Measurements from ENCODE around the gene TIMP1.

Gene TIMP1

GRCh38 chrX:47574076-47574546 is 8.1 kb upstream of the TIMP1 start:
- H3K9me3 ChIP-seq (ENCODE audit: control insufficient read depth in 2 of 2, low read length in 2 of 2): no peaks in the 10 kb centered on the region
- H3K4me3 ChIP-seq (ENCODE audit: low read length in 2 of 2): peak overlapping the region in 1 of 2 donors; percentile 40
- H3K27me3 ChIP-seq (ENCODE audit: control insufficient read depth in 1 of 2, insufficient read depth in 2 of 2, low read length in 2 of 2): peaks cover 0 to 17% of the 10 kb centered on the region in 2 donors
- peaks cover 2 to 12% of the 10 kb centered on the region in 2 donors for H3K36me3 ChIP-seq (ENCODE audit: control insufficient read depth in 2 of 2, insufficient read depth in 2 of 2, low read length in 2 of 2)
- no peak overlapping the region for H3K9ac ChIP-seq (ENCODE audit: low read length in 2 of 2)
- peaks cover 15% of the 10 kb centered on the region for H3K4me1 ChIP-seq (ENCODE audit: control insufficient read depth, insufficient read depth, low read length)
- no peak overlapping the region for H3K27ac ChIP-seq (ENCODE audit: low read length)

GRCh38 chrX:47574547-47575301 is 7.5 kb upstream of the TIMP1 start:
- peaks cover 15% of the 10 kb centered on the region for H3K4me1 ChIP-seq (ENCODE audit: control insufficient read depth, insufficient read depth, low read length)
- no peak overlapping the region for H3K4me3 ChIP-seq (ENCODE audit: low read length in 2 of 2)
- H3K27ac ChIP-seq (ENCODE audit: low read length): no peak overlapping the region
- peaks cover 0 to 17% of the 10 kb centered on the region in 2 donors for H3K27me3 ChIP-seq (ENCODE audit: control insufficient read depth in 1 of 2, insufficient read depth in 2 of 2, low read length in 2 of 2)
- peaks cover 0 to 8% of the 10 kb centered on the region in 2 donors for H3K36me3 ChIP-seq (ENCODE audit: control insufficient read depth in 2 of 2, insufficient read depth in 2 of 2, low read length in 2 of 2)
- H3K9me3 ChIP-seq (ENCODE audit: control insufficient read depth in 2 of 2, low read length in 2 of 2): no peaks in the 10 kb centered on the region
- no peak overlapping the region for H3K9ac ChIP-seq (ENCODE audit: low read length in 2 of 2)

- H3K27me3 ChIP-seq (ENCODE audit: control insufficient read depth in 1 of 2, insufficient read depth in 2 of 2, low read length in 2 of 2): peaks cover 0 to 14% of the 10 kb centered on the region in 2 donors
- H3K9ac ChIP-seq (ENCODE audit: low read length in 2 of 2): no peak overlapping the region
- no peaks in the 10 kb centered on the region for H3K9me3 ChIP-seq (ENCODE audit: control insufficient read depth in 2 of 2, low read length in 2 of 2)
- H3K4me1 ChIP-seq (ENCODE audit: control insufficient read depth, insufficient read depth, low read length): peaks cover 15% of the 10 kb centered on the region
- no peak overlapping the region for H3K4me3 ChIP-seq (ENCODE audit: low read length in 2 of 2)
- no peak overlapping the region for H3K27ac ChIP-seq (ENCODE audit: low read length)
- peaks cover 0 to 4% of the 10 kb centered on the region in 2 donors for H3K36me3 ChIP-seq (ENCODE audit: control insufficient read depth in 2 of 2, insufficient read depth in 2 of 2, low read length in 2 of 2)
Observed at GRCh38 chrX:47576021-47576898, 6.0 kb upstream of the TIMP1 start.

GRCh38 chrX:47577424-47577823 is 4.8 kb upstream of the TIMP1 start:
- Histone ChIP-seq H3K27me3 (ENCODE audit: control insufficient read depth in 1 of 2, insufficient read depth in 2 of 2, low read length in 2 of 2) (peaks cover 0 to 11% of the 10 kb centered on the region in 2 donors), H3K27ac (ENCODE audit: low read length) (no peak overlapping the region), H3K36me3 (ENCODE audit: control insufficient read depth in 2 of 2, insufficient read depth in 2 of 2, low read length in 2 of 2) (no peaks in the 10 kb centered on the region), H3K9ac (ENCODE audit: low read length in 2 of 2) (no peak overlapping the region), H3K9me3 (ENCODE audit: control insufficient read depth in 2 of 2, low read length in 2 of 2) (no peaks in the 10 kb centered on the region), H3K4me3 (ENCODE audit: low read length in 2 of 2) (no peak overlapping the region), H3K4me1 (ENCODE audit: control insufficient read depth, insufficient read depth, low read length) (peaks cover 19% of the 10 kb centered on the region)

- H3K27ac ChIP-seq (ENCODE audit: low read length): no peak overlapping the region
- no peak overlapping the region for H3K9ac ChIP-seq (ENCODE audit: low read length in 2 of 2)
- H3K9me3 ChIP-seq (ENCODE audit: control insufficient read depth in 2 of 2, low read length in 2 of 2): no peaks in the 10 kb centered on the region
- H3K36me3 ChIP-seq (ENCODE audit: control insufficient read depth in 2 of 2, insufficient read depth in 2 of 2, low read length in 2 of 2): no peaks in the 10 kb centered on the region
- H3K4me1 ChIP-seq (ENCODE audit: control insufficient read depth, insufficient read depth, low read length): peaks cover 16% of the 10 kb centered on the region
- peaks cover 0 to 10% of the 10 kb centered on the region in 2 donors for H3K27me3 ChIP-seq (ENCODE audit: control insufficient read depth in 1 of 2, insufficient read depth in 2 of 2, low read length in 2 of 2)
- no peak overlapping the region for H3K4me3 ChIP-seq (ENCODE audit: low read length in 2 of 2)
Observed at GRCh38 chrX:47577901-47578300, 4.3 kb upstream of the TIMP1 start.

DNA sequence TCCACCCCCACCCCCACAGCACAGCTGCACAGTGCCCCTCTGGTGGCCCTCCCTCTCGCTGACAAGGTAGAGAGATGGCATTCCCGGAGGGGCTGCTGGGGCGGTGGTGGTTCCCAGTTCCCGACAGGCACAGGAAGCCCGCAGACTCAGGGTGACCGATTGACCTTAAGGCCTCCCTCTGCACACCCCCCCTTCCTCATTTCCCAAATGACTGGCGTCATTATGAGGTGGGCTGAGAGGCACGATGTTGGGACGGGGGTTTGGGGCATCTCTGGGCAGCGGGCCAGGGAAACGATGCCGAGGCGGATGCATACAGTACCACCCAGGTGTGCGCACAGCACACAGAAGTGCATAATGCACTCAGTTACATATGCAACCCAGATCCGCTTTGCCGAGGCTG is 3.5 kb upstream of the TIMP1 start:
- H3K27me3 ChIP-seq (ENCODE audit: control insufficient read depth in 1 of 2, insufficient read depth in 2 of 2, low read length in 2 of 2): peaks cover 0 to 6% of the 10 kb centered on the region in 2 donors
- H3K9ac ChIP-seq (ENCODE audit: low read length in 2 of 2): no peak overlapping the region
- no peaks in the 10 kb centered on the region for H3K9me3 ChIP-seq (ENCODE audit: control insufficient read depth in 2 of 2, low read length in 2 of 2)
- peaks cover 13% of the 10 kb centered on the region for H3K4me1 ChIP-seq (ENCODE audit: control insufficient read depth, insufficient read depth, low read length)
- H3K27ac ChIP-seq (ENCODE audit: low read length): no peak overlapping the region
- no peaks in the 10 kb centered on the region for H3K36me3 ChIP-seq (ENCODE audit: control insufficient read depth in 2 of 2, insufficient read depth in 2 of 2, low read length in 2 of 2)
- no peak overlapping the region for H3K4me3 ChIP-seq (ENCODE audit: low read length in 2 of 2)

DNA sequence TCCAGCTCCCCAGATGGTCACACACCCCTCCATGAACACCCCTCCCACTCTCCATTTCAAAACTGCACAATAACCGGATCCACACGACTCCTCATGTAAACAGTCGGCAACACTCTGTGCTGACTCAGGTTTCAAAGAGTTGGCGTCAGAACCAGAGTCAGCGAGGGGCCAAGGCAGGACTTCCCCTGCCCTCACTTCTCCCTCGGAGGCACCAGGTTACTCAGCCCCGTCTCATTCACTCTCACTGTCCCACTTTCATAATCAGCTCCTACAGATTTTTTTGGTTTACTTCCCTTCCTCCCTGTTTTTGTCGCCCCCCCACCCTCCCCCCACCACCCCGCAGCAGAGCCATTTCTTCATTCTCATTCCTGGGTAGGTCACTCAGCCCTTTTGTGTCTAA is 2.7 kb upstream of the TIMP1 start:
- Histone ChIP-seq H3K9me3 (ENCODE audit: control insufficient read depth in 2 of 2, low read length in 2 of 2) (no peaks in the 10 kb centered on the region), H3K9ac (ENCODE audit: low read length in 2 of 2) (no peak overlapping the region), H3K4me1 (ENCODE audit: control insufficient read depth, insufficient read depth, low read length) (peaks cover 8% of the 10 kb centered on the region), H3K36me3 (ENCODE audit: control insufficient read depth in 2 of 2, insufficient read depth in 2 of 2, low read length in 2 of 2) (no peaks in the 10 kb centered on the region), H3K27ac (ENCODE audit: low read length) (no peak overlapping the region), H3K27me3 (ENCODE audit: control insufficient read depth in 1 of 2, insufficient read depth in 2 of 2, low read length in 2 of 2) (peaks cover 0 to 6% of the 10 kb centered on the region in 2 donors), H3K4me3 (ENCODE audit: low read length in 2 of 2) (no peak overlapping the region)

DNA sequence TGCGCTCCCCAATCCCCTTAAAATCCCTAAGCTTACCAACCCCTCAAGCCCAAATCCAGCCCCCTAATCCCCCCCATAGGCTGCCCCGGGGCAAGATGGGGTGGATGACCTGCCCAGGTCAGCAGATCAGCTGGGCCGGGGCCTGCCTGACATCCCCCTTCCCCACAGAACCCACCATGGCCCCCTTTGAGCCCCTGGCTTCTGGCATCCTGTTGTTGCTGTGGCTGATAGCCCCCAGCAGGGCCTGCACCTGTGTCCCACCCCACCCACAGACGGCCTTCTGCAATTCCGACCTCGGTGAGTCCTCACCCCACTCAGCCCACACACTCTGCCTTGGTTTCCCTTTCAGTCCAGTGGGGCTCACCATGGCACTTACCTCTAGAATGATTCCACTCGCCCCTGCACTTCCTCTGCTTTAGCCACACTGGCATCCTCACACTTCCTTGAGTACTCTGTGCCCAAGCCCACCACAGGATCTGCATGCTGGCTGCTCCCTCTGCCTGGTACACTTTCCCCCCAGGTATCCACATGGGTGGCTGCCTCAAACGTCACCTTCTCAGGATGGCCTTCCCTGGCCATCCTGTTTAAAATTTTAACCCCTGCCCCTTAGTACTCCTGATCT is 1.1 kb downstream of the TIMP1 start:
- H3K27me3 ChIP-seq (ENCODE audit: control insufficient read depth in 1 of 2, insufficient read depth in 2 of 2, low read length in 2 of 2): peaks cover 0 to 4% of the 10 kb centered on the region in 2 donors
- H3K4me3 ChIP-seq (ENCODE audit: low read length in 2 of 2): peak overlapping the region; percentile 8 to 35
- peaks cover 0 to 2% of the 10 kb centered on the region in 2 donors for H3K36me3 ChIP-seq (ENCODE audit: control insufficient read depth in 2 of 2, insufficient read depth in 2 of 2, low read length in 2 of 2)
- peak overlapping the region; percentile 66 for H3K27ac ChIP-seq (ENCODE audit: low read length)
- H3K9ac ChIP-seq (ENCODE audit: low read length in 2 of 2): peak overlapping the region in 1 of 2 donors; percentile 85
- H3K9me3 ChIP-seq (ENCODE audit: control insufficient read depth in 2 of 2, low read length in 2 of 2): no peaks in the 10 kb centered on the region
- H3K4me1 ChIP-seq (ENCODE audit: control insufficient read depth, insufficient read depth, low read length): peaks cover 11% of the 10 kb centered on the region

DNA sequence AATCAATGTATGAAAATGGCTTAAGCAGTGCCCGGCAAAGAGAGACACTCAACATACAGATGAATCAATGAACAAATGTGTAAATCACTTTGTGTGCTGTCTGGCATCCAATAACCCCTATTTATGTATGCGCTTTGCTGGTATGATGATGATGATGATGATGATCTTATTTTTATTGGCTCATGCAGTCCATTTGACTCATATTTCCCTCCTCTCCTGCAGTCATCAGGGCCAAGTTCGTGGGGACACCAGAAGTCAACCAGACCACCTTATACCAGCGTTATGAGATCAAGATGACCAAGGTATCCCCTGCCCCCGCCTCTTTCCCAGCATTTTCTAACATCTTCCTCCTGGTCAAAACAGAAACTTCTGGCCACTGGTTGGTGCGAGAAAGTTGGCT is 2.5 kb downstream of the TIMP1 start:
- Histone ChIP-seq H3K4me3 (ENCODE audit: low read length in 2 of 2) (no peak overlapping the region), H3K36me3 (ENCODE audit: control insufficient read depth in 2 of 2, insufficient read depth in 2 of 2, low read length in 2 of 2) (peaks cover 0 to 2% of the 10 kb centered on the region in 2 donors), H3K9me3 (ENCODE audit: control insufficient read depth in 2 of 2, low read length in 2 of 2) (no peaks in the 10 kb centered on the region), H3K27ac (ENCODE audit: low read length) (no peak overlapping the region), H3K4me1 (ENCODE audit: control insufficient read depth, insufficient read depth, low read length) (peaks cover 11% of the 10 kb centered on the region), H3K9ac (ENCODE audit: low read length in 2 of 2) (no peak overlapping the region), H3K27me3 (ENCODE audit: control insufficient read depth in 1 of 2, insufficient read depth in 2 of 2, low read length in 2 of 2) (peaks cover 0 to 5% of the 10 kb centered on the region in 2 donors)

GRCh38 chrX:47585273-47585672 is 3.0 kb downstream of the TIMP1 start:
- peaks cover 0 to 5% of the 10 kb centered on the region in 2 donors for H3K27me3 ChIP-seq (ENCODE audit: control insufficient read depth in 1 of 2, insufficient read depth in 2 of 2, low read length in 2 of 2)
- no peak overlapping the region for H3K9ac ChIP-seq (ENCODE audit: low read length in 2 of 2)
- H3K4me3 ChIP-seq (ENCODE audit: low read length in 2 of 2): no peak overlapping the region
- peaks cover 0 to 2% of the 10 kb centered on the region in 2 donors for H3K36me3 ChIP-seq (ENCODE audit: control insufficient read depth in 2 of 2, insufficient read depth in 2 of 2, low read length in 2 of 2)
- no peaks in the 10 kb centered on the region for H3K9me3 ChIP-seq (ENCODE audit: control insufficient read depth in 2 of 2, low read length in 2 of 2)
- no peak overlapping the region for H3K27ac ChIP-seq (ENCODE audit: low read length)
- H3K4me1 ChIP-seq (ENCODE audit: control insufficient read depth, insufficient read depth, low read length): peaks cover 11% of the 10 kb centered on the region

All from stomach smooth muscle (tissue), 2 donors.